Measurements from ENCODE around the gene CYBA. TPM values are rescaled to one million over a fixed set of nuclear protein-coding genes. Genes with fewer than 3 reads are reported as not detected.
"Not testable (repeated sequence)": the region's sequence is repeated elsewhere in the genome, so short reads cannot be mapped to it uniquely, and the experiment has no call there.

The CYBA gene
- total RNA-seq, 2 experiments from 2014 or later: 461 to 494 TPM

GRCh38 chr16:88681709-88682451 lies 31.0 kb upstream of the CYBA start:
- CTCF ChIA-PET: interaction anchor here (0.8 to 4.7 kb wide), 12 partner anchors 10 to 112 kb away, joined by 3 to 44 read pairs (median 7); partner anchors contain the start of genes MVD and ZC3H18
- H3K27ac Mint-ChIP-seq: peak overlapping the region; percentile 96
- H3K4me1 Mint-ChIP-seq: peaks cover 40% of the 10 kb centered on the region
- DNase-seq (peak; percentile 87), ATAC-seq (peak; percentile 59)
- peaks cover 8% of the 10 kb centered on the region for H3K36me3 Mint-ChIP-seq
- H3K4me3 Mint-ChIP-seq: peak overlapping the region; percentile 58
- no peaks in the 10 kb centered on the region for H3K27me3 Mint-ChIP-seq
- H3K9me3 Mint-ChIP-seq (ENCODE audit: low read depth): no peaks in the 10 kb centered on the region

- peaks cover 40% of the 10 kb centered on the region for H3K4me1 Mint-ChIP-seq
- H3K4me3 Mint-ChIP-seq: peak overlapping the region; percentile 58
- H3K9me3 Mint-ChIP-seq (ENCODE audit: low read depth): no peaks in the 10 kb centered on the region
- peak overlapping the region; percentile 96 for H3K27ac Mint-ChIP-seq
- ATAC-seq (peak; percentile 29), DNase-seq (peak; percentile 74)
- no peaks in the 10 kb centered on the region for H3K27me3 Mint-ChIP-seq
- CTCF ChIA-PET: interaction anchor here (0.8 to 4.7 kb wide), 14 partner anchors 11 to 111 kb away, joined by 3 to 44 read pairs (median 6); partner anchors contain the start of genes MVD and ZC3H18
- H3K36me3 Mint-ChIP-seq: peaks cover 8% of the 10 kb centered on the region
These were observed 30.3 kb upstream of the CYBA start for GRCh38 chr16:88681084-88681680.

- H3K4me1 Mint-ChIP-seq: peaks cover 40% of the 10 kb centered on the region
- peak overlapping the region; percentile 96 for H3K27ac Mint-ChIP-seq
- H3K4me3 Mint-ChIP-seq: peak overlapping the region; percentile 58
- no peaks in the 10 kb centered on the region for H3K27me3 Mint-ChIP-seq
- ATAC-seq (no peak), DNase-seq (no peak)
- CTCF ChIA-PET: interaction anchor here (1.1 to 4.7 kb wide), 13 partner anchors 10 to 110 kb away, joined by 3 to 44 read pairs (median 6); partner anchors contain the start of genes MVD and ZC3H18
- no peaks in the 10 kb centered on the region for H3K9me3 Mint-ChIP-seq (ENCODE audit: low read depth)
- peaks cover 8% of the 10 kb centered on the region for H3K36me3 Mint-ChIP-seq
These were observed 29.8 kb upstream of the CYBA start for GRCh38 chr16:88680554-88681083.

- ATAC-seq (no peak), DNase-seq (no peak)
- Mint-ChIP-seq H3K4me1 (peaks cover 24% of the 10 kb centered on the region), H3K27me3 (no peaks in the 10 kb centered on the region), H3K9me3 (ENCODE audit: low read depth) (no peaks in the 10 kb centered on the region), H3K27ac (no peak overlapping the region), H3K4me3 (no peak overlapping the region), H3K36me3 (peaks cover 8% of the 10 kb centered on the region)
- CTCF ChIA-PET: no interaction called here
These were observed 27.5 kb upstream of the CYBA start for GRCh38 chr16:88678224-88678979.

- no peaks in the 10 kb centered on the region for H3K27me3 Mint-ChIP-seq
- ATAC-seq: no peak
- CTCF ChIA-PET: interaction anchor here (1.0 kb wide), 1 partner anchor 60 kb away, joined by 3 read pairs; no protein-coding TSS in a partner anchor
- peaks cover 8% of the 10 kb centered on the region for H3K36me3 Mint-ChIP-seq
- H3K4me3 Mint-ChIP-seq: no peak overlapping the region
- H3K4me1 Mint-ChIP-seq: peaks cover 22% of the 10 kb centered on the region
- no peak for DNase-seq
- no peak overlapping the region for H3K27ac Mint-ChIP-seq
- H3K9me3 Mint-ChIP-seq (ENCODE audit: low read depth): no peaks in the 10 kb centered on the region
These were observed 26.9 kb upstream of the CYBA start for GRCh38 chr16:88677721-88678120.

GRCh38 chr16:88676502-88677242 lies 25.8 kb upstream of the CYBA start:
- Mint-ChIP-seq H3K27ac (no peak overlapping the region), H3K36me3 (peaks cover 6% of the 10 kb centered on the region), H3K4me3 (no peak overlapping the region), H3K4me1 (peaks cover 13% of the 10 kb centered on the region), H3K9me3 (ENCODE audit: low read depth) (no peaks in the 10 kb centered on the region), H3K27me3 (no peaks in the 10 kb centered on the region)
- ATAC-seq: no peak
- DNase-seq: no peak
- CTCF ChIA-PET: interaction anchor here (1.0 kb wide), 1 partner anchor 61 kb away, joined by 3 read pairs; no protein-coding TSS in a partner anchor

- CTCF ChIA-PET: interaction anchor here (2.0 kb wide), 1 partner anchor 12 kb away, joined by 6 read pairs; no protein-coding TSS in a partner anchor
- DNase-seq (no peak), ATAC-seq (no peak)
- Mint-ChIP-seq H3K9me3 (ENCODE audit: low read depth) (no peaks in the 10 kb centered on the region), H3K27me3 (no peaks in the 10 kb centered on the region), H3K4me1 (no peaks in the 10 kb centered on the region), H3K4me3 (no peak overlapping the region), H3K36me3 (no peaks in the 10 kb centered on the region), H3K27ac (no peak overlapping the region)
These were observed 23.0 kb upstream of the CYBA start for GRCh38 chr16:88673716-88674379.

- no peak for DNase-seq
- no peaks in the 10 kb centered on the region for H3K27me3 Mint-ChIP-seq
- no peak overlapping the region for H3K27ac Mint-ChIP-seq
- CTCF ChIA-PET: interaction anchor here (1.0 to 4.2 kb wide), 2 partner anchors 8 to 12 kb away, joined by 3 to 16 read pairs; no protein-coding TSS in a partner anchor
- H3K9me3 Mint-ChIP-seq (ENCODE audit: low read depth): no peaks in the 10 kb centered on the region
- ATAC-seq: no peak
- peaks cover 4% of the 10 kb centered on the region for H3K36me3 Mint-ChIP-seq
- no peaks in the 10 kb centered on the region for H3K4me1 Mint-ChIP-seq
- H3K4me3 Mint-ChIP-seq: no peak overlapping the region
These were observed 21.9 kb upstream of the CYBA start for GRCh38 chr16:88672776-88673175.

- Mint-ChIP-seq H3K27ac (no peak overlapping the region), H3K4me3 (no peak overlapping the region), H3K9me3 (ENCODE audit: low read depth) (no peaks in the 10 kb centered on the region), H3K4me1 (no peaks in the 10 kb centered on the region), H3K27me3 (no peaks in the 10 kb centered on the region), H3K36me3 (peaks cover 5% of the 10 kb centered on the region)
- CTCF ChIA-PET: interaction anchor here (1.6 to 4.2 kb wide), 3 partner anchors 9 to 65 kb away, joined by 4 to 16 read pairs (median 6); partner anchors contain the start of gene MVD
- no peak for DNase-seq
- no peak for ATAC-seq
These were observed 21.0 kb upstream of the CYBA start for GRCh38 chr16:88671806-88672205.

GRCh38 chr16:88669980-88670379 lies 19.1 kb upstream of the CYBA start:
- CTCF ChIA-PET: interaction anchor here (0.8 to 4.2 kb wide), 3 partner anchors 8 to 20 kb away, joined by 3 to 16 read pairs (median 4); partner anchors contain the start of gene MVD

GRCh38 chr16:88669493-88669892 lies 18.6 kb upstream of the CYBA start:
- ATAC-seq; H3K36me3 Mint-ChIP-seq; H3K27ac Mint-ChIP-seq; H3K4me1 Mint-ChIP-seq; DNase-seq; H3K9me3 Mint-ChIP-seq (ENCODE audit: low read depth); H3K4me3 Mint-ChIP-seq; H3K27me3 Mint-ChIP-seq: not testable (repeated sequence)
- CTCF ChIA-PET: interaction anchor here (0.8 to 4.2 kb wide), 2 partner anchors 12 to 20 kb away, joined by 3 to 16 read pairs; no protein-coding TSS in a partner anchor

More at GRCh38 chr16:88669980-88670379, 19.1 kb upstream of the CYBA start:
- Mint-ChIP-seq H3K27me3 (no peaks in the 10 kb centered on the region), H3K4me3 (no peak overlapping the region), H3K36me3 (peaks cover 5% of the 10 kb centered on the region), H3K4me1 (peaks cover 2% of the 10 kb centered on the region), H3K27ac (no peak overlapping the region), H3K9me3 (ENCODE audit: low read depth) (no peaks in the 10 kb centered on the region)
- no peak for DNase-seq
- ATAC-seq: no peak

- DNase-seq (no peak), ATAC-seq (no peak)
- Mint-ChIP-seq H3K4me1 (peaks cover 8% of the 10 kb centered on the region), H3K36me3 (peaks cover 5% of the 10 kb centered on the region), H3K9me3 (ENCODE audit: low read depth) (no peaks in the 10 kb centered on the region), H3K4me3 (no peak overlapping the region), H3K27ac (no peak overlapping the region), H3K27me3 (no peaks in the 10 kb centered on the region)
- CTCF ChIA-PET: interaction anchor here (0.7 to 0.9 kb wide), 2 partner anchors 13 to 35 kb away, joined by 3 read pairs; no protein-coding TSS in a partner anchor
These were observed 16.6 kb upstream of the CYBA start for GRCh38 chr16:88667461-88667860.

Data from activated CD8-positive, alpha-beta memory T cell treated with anti-CD3 and anti-CD28 coated beads, Interleukin-2, amount 10 ng/mL, durations not matched to agents 7 days and 5 days (primary cell).